K562 (cell line): ENCODE data around the gene PTK6. TPM values are rescaled to one million over a fixed set of nuclear protein-coding genes. Genes with fewer than 3 reads are reported as not detected.

Experiments
- ATAC-seq: fragments of 200-7000 bp; cut with Tn5 transposase; 3 replicates; pipeline ENCODE4 v1.9.1; 2020; ENCODE audit warnings: moderate library complexity
- BruUV-seq: library from RNA; stranded (reverse); fragments of 400-500 nt; replicated peaks from 2 replicates; lab custom pipeline; 2021; lab: Mats Ljungman, UMichigan
- CTCF ChIA-PET: fragments of 300-600 bp; formaldehyde crosslinking; extraction: SDS; loops from one replicate; lab custom pipeline; 2021; ENCODE audit warnings: low intra/inter-chr PET ratio; lab: Yijun Ruan, JAX
- POLR2A ChIA-PET: fragments of 300-600, 350-650 bp; sonication (Branson Sonifier 250); formaldehyde crosslinking; extraction: SDS; loops from one replicate; lab custom pipeline; 2021; ENCODE audit warnings: antibody characterized with exemption, inconsistent platforms; lab: Yijun Ruan, JAX
- DNase-seq, 4 experiments: peaks; one replicate each; pipeline versions ENCODE4 v3.0.0 to v3.0.0-alpha.2; 2011 to 2018; ENCODE audit warnings: low spot score in 3 of 4, mixed read lengths in 3 of 4; ENCODE audit errors: extremely low read depth in 1 of 4
- FAIRE-seq: peaks from 2 replicates; lab custom pipeline; 2011; peaks lifted over from hg19 to GRCh38; lab: Jason Lieb, UNC
- H2AFZ ChIP-seq: 2 replicates; pipeline ENCODE4 v1.6.0; 2011; ENCODE audit warnings: low read depth, low read length, control low read depth, inconsistent platforms
- H3K27ac ChIP-seq: fragments of 200-600 bp; 3 replicates; pipeline ENCODE4 v1.8.0; 2011; ENCODE audit warnings: low read depth, mild to moderate bottlenecking, control low read depth, inconsistent platforms, low read length, moderate library complexity, mixed read lengths; ENCODE audit errors: extremely low read depth
- H3K27me3 ChIP-seq, 2 experiments: fragments of 300-600 bp in 1 of 2; 2 replicates in 1 of 2; 3 replicates in 1 of 2; pipeline versions ENCODE4 v1.6.0 to v1.8.0; 2011; ENCODE audit warnings: inconsistent platforms in 2 of 2, low read length in 2 of 2, mild to moderate bottlenecking in 1 of 2, mixed read lengths in 1 of 2, moderate library complexity in 1 of 2; ENCODE audit not compliant: control insufficient read depth in 2 of 2, insufficient read depth in 2 of 2
- H3K36me3 ChIP-seq: fragments of 300-600 bp; 3 replicates; pipeline ENCODE4 v1.8.0; 2011; ENCODE audit warnings: mild to moderate bottlenecking, low read length, inconsistent platforms; ENCODE audit not compliant: control insufficient read depth, insufficient read depth
- H3K4me1 ChIP-seq, 2 experiments: fragments of 200-600 bp in 1 of 2; replicated peaks in 1 of 2; 2 replicates in 1 of 2; 3 replicates in 1 of 2; pipeline versions ENCODE4 v1.5.1 to v1.8.0; 2011; ENCODE audit warnings: inconsistent platforms in 2 of 2, low read length in 2 of 2, mild to moderate bottlenecking in 1 of 2, mixed read lengths in 1 of 2, moderate library complexity in 1 of 2; ENCODE audit not compliant: control insufficient read depth in 2 of 2, insufficient read depth in 2 of 2
- H3K4me2 ChIP-seq: 2 replicates; pipeline ENCODE4 v1.6.1; 2011; ENCODE audit warnings: low read length, control low read depth, inconsistent platforms, mixed read lengths; ENCODE audit not compliant: insufficient read depth
- H3K4me3 ChIP-seq: fragments of 200-600 bp; sonication (generic), shearing (Covaris generic); 2 replicates; pipeline ENCODE4 v1.5.1; 2016; ENCODE audit warnings: control low read depth, inconsistent platforms
- H3K79me2 ChIP-seq: fragments of 200-600 bp; 3 replicates; pipeline ENCODE4 v1.8.0; 2011; ENCODE audit warnings: low read length, inconsistent platforms; ENCODE audit not compliant: control insufficient read depth, insufficient read depth
- H3K9ac ChIP-seq, 2 experiments: 2 replicates each; pipeline versions ENCODE4 v1.6.0 to v1.6.1; 2011; ENCODE audit warnings: low read depth in 2 of 2, low read length in 2 of 2, control low read depth in 1 of 2, inconsistent platforms in 1 of 2, mild to moderate bottlenecking in 1 of 2, mixed read lengths in 1 of 2; ENCODE audit not compliant: insufficient read depth in 1 of 2
- H3K9me1 ChIP-seq: one replicate; pipeline ENCODE4 v1.6.0; 2011; ENCODE audit warnings: inconsistent platforms, mild to moderate bottlenecking, low read length, moderate library complexity; ENCODE audit not compliant: control insufficient read depth, insufficient read depth
- H3K9me3 ChIP-seq: replicated peaks from 2 replicates; pipeline ENCODE4 v1.5.1; 2011; ENCODE audit warnings: low read depth, low read length, inconsistent platforms; ENCODE audit not compliant: control insufficient read depth, insufficient read depth
- H4K20me1 ChIP-seq: replicated peaks from 2 replicates; pipeline ENCODE4 v1.6.1; 2011; ENCODE audit warnings: low read length, inconsistent platforms, mixed read lengths; ENCODE audit not compliant: control insufficient read depth, insufficient read depth
- KDM2B ChIP-seq: fragments of 250-450 bp; sonication (Bioruptor Pico); IDR thresholded peaks from 2 replicates; pipeline ENCODE4 v1.8.0; 2021; ENCODE audit warnings: mild to moderate bottlenecking, moderate library complexity
- WGBS: fragments of 100-300 bp; shearing (Covaris generic); methylation state at CpG from one replicate; pipeline ENCODE4 v1.1.6; 2016; ENCODE audit warnings: low coverage, mixed read lengths; ENCODE audit not compliant: insufficient coverage; ENCODE audit errors: missing lambda C conversion rate; 5-methylcytosine and 5-hydroxymethylcytosine counted together
- in situ Hi-C: fragments of 300-500 bp; cut with MboI; formaldehyde crosslinking; loops from 4 replicates; pipeline ENCODE4 v1.15.0; 2018; ENCODE audit warnings: inconsistent platforms, mixed read lengths
- intact Hi-C: fragments of 100-400 bp; cut with micrococcal nuclease; formaldehyde crosslinking; loops from 2 replicates; pipeline ENCODE4 v1.14.2; 2022
- polyA plus RNA-seq, 8 experiments: library from polyadenylated mRNA; depleted of rRNA in 4 of 8; stranded (reverse) in 5 of 8; unstranded in 3 of 8; fragments of >200 nt; fragmentation: Nextera tagmentation in 2 of 8; fragmentation: Illumina TruSeq in 1 of 8; extraction: Ambion mirVana in 2 of 8; extraction: Trizol in 1 of 8; gene quantifications; 2 replicates each; pipeline versions ENCODE4 v1.2.1 to v1.2.3, GENCODE V29; 2011 to 2014; ENCODE audit warnings: inconsistent platforms in 1 of 8, missing spikeins in 1 of 8
- total RNA-seq, 7 experiments: library from RNA; depleted of rRNA in 6 of 7; stranded (reverse); fragments of >200 nt in 6 of 7; fragmentation: Illumina TruSeq in 2 of 7; extraction: Trizol in 2 of 7; gene quantifications; 2 replicates each; pipeline versions ENCODE4 v1.2.1 to v1.2.3, GENCODE V29; 2011 to 2021; ENCODE audit warnings: low replicate concordance in 1 of 7

Gene PTK6
- total and polyA plus RNA-seq, 9 of the 15 experiments (the other 6 are each of a cell fraction or from before 2014, with no cell fraction given), result 0.07 TPM; not detected in 8

- TF ChIP-seq KDM2B, result peak; percentile 63; the same call in 1 of the 2 replicates
These were observed 41.2 kb downstream of the PTK6 start (continued) for GRCh38 chr20:63495741-63496595.

- H3K9me3 ChIP-seq, result no peaks in the 10 kb centered on the region
- no peak overlapping the region for H3K4me3 ChIP-seq
- POLR2A ChIA-PET, result no interaction called here
- WGBS, result 24% methylated on average over 7 of the region's 8 CpGs
- in situ Hi-C loops (no loop called here), intact Hi-C loops (no loop called here)
- no peak overlapping the region for H3K4me2 ChIP-seq
- no peak overlapping the region for H2AFZ ChIP-seq
- H3K9ac ChIP-seq, result no peak overlapping the region
- no TSS peak for BruUV-seq
- H3K36me3 ChIP-seq, result no peaks in the 10 kb centered on the region
- CTCF ChIA-PET, result interaction anchor here (0.9 to 1.3 kb wide), 2 partner anchors 19 to 24 kb away, joined by 4 to 5 read pairs; no protein-coding TSS in a partner anchor
- no peaks in the 10 kb centered on the region for H3K9me1 ChIP-seq
- no peaks in the 10 kb centered on the region for H3K27me3 ChIP-seq
- H3K4me1 ChIP-seq, result peaks cover 0 to 66% of the 10 kb centered on the region in 2 experiments; a peak in 3 of 5 replicates
- no peak overlapping the region for H3K27ac ChIP-seq
- DNase-seq (no peak), FAIRE-seq (no peak), ATAC-seq (no peak)
- TF ChIP-seq KDM2B, result no peak
- H3K79me2 ChIP-seq, result no peaks in the 10 kb centered on the region
- H4K20me1 ChIP-seq, result peaks cover 12% of the 10 kb centered on the region
These were observed 41.9 kb downstream of the PTK6 start for GRCh38 chr20:63495167-63495720.
